OCI-LY3 (cell line): Measurements from ENCODE around the gene GTF2E1.

Source experiments
- H2AFZ ChIP-seq: fragments of 200-600, 300-600 bp; shearing (Covaris generic); 2 replicates; pipeline ENCODE4 v1.6.0; 2014; ENCODE audit warnings: antibody characterized with exemption, low read depth, low read length
- H3K27ac ChIP-seq: fragments of 200-600, 300-600 bp; sonication (generic); 2 replicates; pipeline ENCODE4 v1.5.1; 2014; ENCODE audit warnings: mild to moderate bottlenecking, low read length, moderate library complexity, mixed read lengths
- H3K27me3 ChIP-seq: fragments of 200-600, 300-600 bp; sonication (generic); 2 replicates; pipeline ENCODE4 v1.6.1; 2014; ENCODE audit warnings: low read depth, low read length, mixed read lengths
- H3K36me3 ChIP-seq: fragments of 200-600, 300-600 bp; sonication (generic); replicated peaks from 2 replicates; pipeline ENCODE3; 2014; ENCODE audit warnings: low read depth, low read length, mixed read lengths
- H3K4me1 ChIP-seq: fragments of 300-600, 200-600 bp; sonication (generic); 2 replicates; pipeline ENCODE4 v1.6.1; 2014; ENCODE audit warnings: low read length, mixed read lengths
- H3K4me2 ChIP-seq: fragments of 200-600, 300-600 bp; sonication (generic); 2 replicates; pipeline ENCODE4 v1.6.1; 2014; ENCODE audit warnings: low read length, mixed read lengths
- H3K4me3 ChIP-seq: fragments of 300-600, 200-600 bp; sonication (generic); 2 replicates; pipeline ENCODE4 v1.5.1; 2014; ENCODE audit warnings: antibody characterized with exemption, mild to moderate bottlenecking, low read length, moderate library complexity
- H3K79me2 ChIP-seq: fragments of 300-600, 200-600 bp; shearing (Covaris generic); 2 replicates; pipeline ENCODE4 v1.6.1; 2014; ENCODE audit warnings: mild to moderate bottlenecking, low read length, mixed read lengths
- H3K9ac ChIP-seq: fragments of 300-600, 200-600 bp; shearing (Covaris generic); 2 replicates; pipeline ENCODE4 v1.6.0; 2014; ENCODE audit warnings: mild to moderate bottlenecking, low read length, moderate library complexity
- H3K9me3 ChIP-seq: fragments of 200-600, 300-600 bp; shearing (Covaris generic); 2 replicates; pipeline ENCODE4 v1.6.1; 2014; ENCODE audit warnings: low read length, mixed read lengths; ENCODE audit not compliant: insufficient read depth
- H4K20me1 ChIP-seq: fragments of 200-600, 300-600 bp; sonication (generic); 2 replicates; pipeline ENCODE4 v1.6.1; 2016; ENCODE audit warnings: low read length, mixed read lengths; ENCODE audit not compliant: insufficient read depth
- EZH2phosphoT487 ChIP-seq: fragments of 200-600 bp; shearing (Covaris generic); IDR thresholded peaks from 2 replicates; pipeline ENCODE4 v1.6.1; 2018; ENCODE audit warnings: antibody characterized with exemption, mixed run types, low read depth
- TF ChIP-seq, protein P1 (sequence below): fragments of 200-600, 300-600 bp; sonication (generic); IDR thresholded peaks from 2 replicates; pipeline ENCODE4 v1.5.1; 2014; ENCODE audit warnings: antibody characterized with exemption, low read length, low read depth

GTF2E1 gene

DNA sequence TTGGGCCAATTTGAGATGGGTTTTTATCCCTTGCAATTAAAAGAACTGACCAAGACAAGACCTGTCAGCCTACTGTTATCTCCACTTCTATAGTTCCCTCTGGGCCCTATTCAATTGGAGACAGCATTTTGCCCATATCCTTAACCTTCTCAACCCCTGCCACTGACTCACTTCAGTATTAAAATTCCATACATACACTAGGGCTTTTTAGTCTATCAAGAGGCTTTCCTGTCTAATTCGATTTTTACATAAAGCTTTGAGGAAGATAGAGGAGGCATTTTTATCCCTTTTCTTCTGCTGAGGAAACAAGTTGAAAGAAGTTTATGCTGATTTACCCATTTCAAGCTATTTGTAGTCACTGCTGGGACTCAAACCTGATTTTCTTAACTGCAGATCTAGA lies 51.1 kb downstream of the GTF2E1 start:
- Histone ChIP-seq H4K20me1 (no peaks in the 10 kb centered on the region), H3K36me3 (no peaks in the 10 kb centered on the region), H3K4me3 (no peak overlapping the region), H3K27ac (no peak overlapping the region), H3K9ac (no peak overlapping the region), H3K79me2 (no peaks in the 10 kb centered on the region), H3K9me3 (no peaks in the 10 kb centered on the region), H3K27me3 (no peaks in the 10 kb centered on the region), H3K4me2 (no peak overlapping the region), H3K4me1 (peaks cover 23% of the 10 kb centered on the region), H2AFZ (no peak overlapping the region)
- TF ChIP-seq, protein P1, sequence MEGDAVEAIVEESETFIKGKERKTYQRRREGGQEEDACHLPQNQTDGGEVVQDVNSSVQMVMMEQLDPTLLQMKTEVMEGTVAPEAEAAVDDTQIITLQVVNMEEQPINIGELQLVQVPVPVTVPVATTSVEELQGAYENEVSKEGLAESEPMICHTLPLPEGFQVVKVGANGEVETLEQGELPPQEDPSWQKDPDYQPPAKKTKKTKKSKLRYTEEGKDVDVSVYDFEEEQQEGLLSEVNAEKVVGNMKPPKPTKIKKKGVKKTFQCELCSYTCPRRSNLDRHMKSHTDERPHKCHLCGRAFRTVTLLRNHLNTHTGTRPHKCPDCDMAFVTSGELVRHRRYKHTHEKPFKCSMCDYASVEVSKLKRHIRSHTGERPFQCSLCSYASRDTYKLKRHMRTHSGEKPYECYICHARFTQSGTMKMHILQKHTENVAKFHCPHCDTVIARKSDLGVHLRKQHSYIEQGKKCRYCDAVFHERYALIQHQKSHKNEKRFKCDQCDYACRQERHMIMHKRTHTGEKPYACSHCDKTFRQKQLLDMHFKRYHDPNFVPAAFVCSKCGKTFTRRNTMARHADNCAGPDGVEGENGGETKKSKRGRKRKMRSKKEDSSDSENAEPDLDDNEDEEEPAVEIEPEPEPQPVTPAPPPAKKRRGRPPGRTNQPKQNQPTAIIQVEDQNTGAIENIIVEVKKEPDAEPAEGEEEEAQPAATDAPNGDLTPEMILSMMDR, result no peak
- TF ChIP-seq EZH2phosphoT487, result no peak

GRCh38 chr3:120795017-120795648 lies 52.6 kb downstream of the GTF2E1 start:
- H3K4me2 ChIP-seq, result peak overlapping the region; percentile 54
- no peaks in the 10 kb centered on the region for H3K9me3 ChIP-seq
- H4K20me1 ChIP-seq, result no peaks in the 10 kb centered on the region
- H3K27me3 ChIP-seq, result no peaks in the 10 kb centered on the region
- H3K27ac ChIP-seq, result no peak overlapping the region
- H3K4me1 ChIP-seq, result peaks cover 23% of the 10 kb centered on the region
- no peak overlapping the region for H3K4me3 ChIP-seq
- H3K79me2 ChIP-seq, result no peaks in the 10 kb centered on the region
- 0 out of 2 replicates have a peak overlapping the region, but pooled peaks have one; percentile 17 for H3K9ac ChIP-seq
- TF ChIP-seq EZH2phosphoT487, result no peak
- TF ChIP-seq, protein P1, result peak; percentile 95
- H3K36me3 ChIP-seq, result no peaks in the 10 kb centered on the region
- H2AFZ ChIP-seq, result no peak overlapping the region

DNA sequence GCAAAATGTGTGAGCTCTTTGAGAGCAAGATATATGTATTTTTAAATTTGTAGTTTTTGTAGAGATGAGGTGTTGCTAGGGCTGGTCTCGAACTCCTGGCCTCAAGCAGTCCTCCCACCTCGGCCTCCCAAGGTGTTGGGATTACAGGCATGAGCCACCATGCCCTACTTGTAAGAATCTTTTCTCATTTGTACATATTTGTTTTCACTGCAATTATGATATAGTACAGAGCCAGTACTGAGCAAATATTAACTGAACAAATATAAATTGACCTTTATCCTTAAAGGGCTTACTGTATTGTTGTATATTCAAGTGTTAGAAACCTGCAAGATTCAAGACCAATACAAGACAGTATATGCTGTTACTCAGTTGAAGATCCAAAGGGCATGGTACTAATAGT lies 53.4 kb downstream of the GTF2E1 start:
- Histone ChIP-seq H3K4me3 (no peak overlapping the region), H2AFZ (no peak overlapping the region)

DNA sequence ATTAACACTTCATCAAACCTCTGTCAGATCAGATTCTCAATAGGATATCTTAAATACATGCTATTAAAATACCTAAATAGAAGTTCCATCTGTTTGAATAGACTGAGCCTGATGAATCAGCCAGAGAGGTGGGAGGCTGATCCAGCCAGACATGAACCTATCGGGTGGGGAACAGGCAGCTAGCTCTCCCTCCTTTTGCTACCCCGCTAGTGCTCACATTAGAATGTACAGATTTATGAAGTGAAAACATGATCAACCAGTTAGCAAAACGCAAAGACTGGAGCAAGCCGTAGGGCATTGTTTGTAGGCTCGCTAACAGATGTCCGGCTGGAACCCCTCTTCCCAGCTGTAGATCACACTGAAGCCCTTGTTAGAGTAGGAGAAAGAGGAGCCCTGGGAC lies 54.4 kb downstream of the GTF2E1 start:
- TF ChIP-seq EZH2phosphoT487, result no peak
- TF ChIP-seq, protein P1, result no peak
- H3K27ac ChIP-seq, result no peak overlapping the region
- H3K27me3 ChIP-seq, result no peaks in the 10 kb centered on the region
- H4K20me1 ChIP-seq, result no peaks in the 10 kb centered on the region
- peaks cover 23% of the 10 kb centered on the region for H3K4me1 ChIP-seq
- H3K9ac ChIP-seq, result no peak overlapping the region
- H3K4me2 ChIP-seq, result no peak overlapping the region
- H3K4me3 ChIP-seq, result no peak overlapping the region
- no peaks in the 10 kb centered on the region for H3K9me3 ChIP-seq
- no peaks in the 10 kb centered on the region for H3K79me2 ChIP-seq
- no peaks in the 10 kb centered on the region for H3K36me3 ChIP-seq
- no peak overlapping the region for H2AFZ ChIP-seq

More for the DNA sequence above, 53.4 kb downstream of the GTF2E1 start:
- Histone ChIP-seq H3K9me3 (no peaks in the 10 kb centered on the region), H3K36me3 (no peaks in the 10 kb centered on the region), H3K27ac (no peak overlapping the region), H3K4me1 (peaks cover 23% of the 10 kb centered on the region), H3K27me3 (no peaks in the 10 kb centered on the region), H4K20me1 (no peaks in the 10 kb centered on the region), H3K4me2 (peak overlapping the region; percentile 54; the same call in 1 of the 2 replicates), H3K79me2 (no peaks in the 10 kb centered on the region), H3K9ac (no peak overlapping the region)
- TF ChIP-seq EZH2phosphoT487, result no peak
- TF ChIP-seq, protein P1, result no peak
